NB4 (cell line): Measurements from ENCODE around the gene ACOX3.

Experiments used
- DNase-seq: peaks from one replicate; pipeline ENCODE4 v3.0.0; 2010; ENCODE audit warnings: low read depth
- H3K4me3 ChIP-seq: one replicate; pipeline ENCODE4 v1.5.1; 2011; ENCODE audit warnings: mild to moderate bottlenecking, low read depth, low read length, moderate library complexity
- CTCF ChIP-seq: IDR thresholded peaks from one replicate; pipeline ENCODE4 v1.5.1; 2012; ENCODE audit warnings: low read depth, low read length
- MAX ChIP-seq: IDR thresholded peaks from 2 replicates; pipeline ENCODE4 v1.6.1; 2011; ENCODE audit warnings: low read depth, low read length
- MYC ChIP-seq: IDR thresholded peaks from 2 replicates; pipeline ENCODE4 v1.6.1; 2011; ENCODE audit warnings: low read depth, low read length
- POLR2A ChIP-seq: IDR thresholded peaks from 2 replicates; pipeline ENCODE4 v1.6.1; 2011; ENCODE audit warnings: mild to moderate bottlenecking; ENCODE audit not compliant: insufficient read length; ENCODE audit errors: extremely low read depth

Gene ACOX3

GRCh38 chr4:8330821-8331574 lies 109.5 kb downstream of the ACOX3 start:
- TF ChIP-seq CTCF (no peak), MYC (no peak), POLR2A (no peak), MAX (no peak)
- no peak for DNase-seq
- no peak overlapping the region for H3K4me3 ChIP-seq

DNA sequence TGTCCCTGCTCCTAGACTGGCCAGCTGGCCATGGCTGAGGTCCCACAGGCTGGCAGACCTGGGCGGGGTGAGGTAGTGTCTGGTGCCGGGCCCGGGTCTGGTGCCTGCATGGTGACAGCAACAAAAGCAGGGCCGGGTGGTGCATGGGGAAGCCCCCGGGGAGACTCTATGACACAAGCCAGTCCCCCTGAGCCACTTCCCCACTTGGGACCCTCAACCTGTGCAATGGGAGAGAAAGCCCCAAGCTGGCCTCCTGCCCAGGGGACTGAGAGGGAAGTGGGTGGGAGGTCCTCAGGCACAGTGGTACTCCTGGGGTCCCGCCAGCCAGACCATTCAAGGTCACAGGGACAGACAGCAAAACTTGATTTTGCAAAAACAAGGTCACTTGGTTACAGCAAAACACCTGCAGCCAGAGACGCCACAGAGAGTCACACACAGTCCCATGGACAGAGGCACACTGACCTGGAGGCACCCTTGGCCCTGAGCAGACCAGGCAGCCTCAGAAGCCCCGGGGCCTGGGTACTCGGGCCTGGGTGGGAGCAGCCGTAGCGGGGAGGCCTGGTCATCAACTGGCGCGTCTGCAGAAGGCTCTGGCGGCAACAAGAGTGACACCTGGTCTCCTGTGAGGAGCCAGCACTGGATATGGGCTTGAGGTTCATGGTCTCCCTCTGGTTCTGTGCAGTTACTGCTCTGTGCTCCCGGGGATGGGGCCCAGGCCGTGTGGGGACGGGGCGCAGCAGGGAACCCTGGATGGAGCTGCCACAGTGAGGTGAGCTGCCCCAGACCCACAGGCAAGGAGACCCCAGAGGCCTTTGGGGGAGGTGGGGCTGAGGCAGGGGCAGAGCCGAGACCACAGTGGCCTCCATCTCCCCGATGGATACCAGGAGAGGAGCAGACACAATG lies 110.4 kb downstream of the ACOX3 start:
- H3K4me3 ChIP-seq = no peak overlapping the region
- TF ChIP-seq MYC (no peak), MAX (no peak), POLR2A (no peak), CTCF (no peak)
- no peak for DNase-seq

- TF ChIP-seq CTCF (no peak), POLR2A (no peak), MYC (no peak), MAX (no peak)
- H3K4me3 ChIP-seq = no peak overlapping the region
- no peak for DNase-seq
These were observed 111.0 kb downstream of the ACOX3 start for GRCh38 chr4:8329560-8329858.

DNA sequence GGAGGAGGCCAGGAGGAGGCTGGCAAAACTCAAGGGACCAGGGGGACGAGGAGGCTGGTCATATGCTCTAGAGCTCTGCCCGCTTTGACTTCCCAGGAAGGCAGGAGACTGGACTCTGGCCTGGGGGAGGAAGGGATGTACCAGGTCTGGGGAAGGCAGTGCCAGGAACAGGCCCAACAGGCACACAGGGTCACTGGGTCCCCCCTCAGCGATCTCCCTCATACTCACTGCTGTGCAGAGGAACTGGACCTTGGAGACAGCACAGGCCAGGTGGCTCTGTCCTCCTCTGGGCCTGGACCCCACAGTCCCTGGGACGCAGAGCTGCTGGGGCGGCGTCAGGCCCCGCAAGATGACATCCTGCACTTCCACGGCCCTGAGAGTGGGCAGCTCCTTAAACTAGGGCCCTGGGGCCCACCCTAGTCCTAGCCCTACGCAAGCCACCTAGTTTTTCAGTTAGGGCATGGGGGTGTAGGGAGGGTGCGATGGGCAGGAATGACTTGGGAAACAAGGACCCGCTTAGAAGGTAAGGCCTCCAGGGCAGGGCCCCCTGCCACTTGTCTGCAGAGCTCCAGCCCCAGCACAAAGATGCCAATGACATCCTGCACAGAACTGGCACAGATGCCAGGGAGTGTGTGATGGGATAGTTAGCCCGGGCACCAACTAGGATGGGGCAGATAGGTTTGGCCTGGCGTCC lies 111.5 kb downstream of the ACOX3 start:
- DNase-seq = no peak
- TF ChIP-seq MAX = no peak
- TF ChIP-seq POLR2A = no peak
- TF ChIP-seq CTCF = no peak
- TF ChIP-seq MYC = no peak
- no peak overlapping the region for H3K4me3 ChIP-seq

DNA sequence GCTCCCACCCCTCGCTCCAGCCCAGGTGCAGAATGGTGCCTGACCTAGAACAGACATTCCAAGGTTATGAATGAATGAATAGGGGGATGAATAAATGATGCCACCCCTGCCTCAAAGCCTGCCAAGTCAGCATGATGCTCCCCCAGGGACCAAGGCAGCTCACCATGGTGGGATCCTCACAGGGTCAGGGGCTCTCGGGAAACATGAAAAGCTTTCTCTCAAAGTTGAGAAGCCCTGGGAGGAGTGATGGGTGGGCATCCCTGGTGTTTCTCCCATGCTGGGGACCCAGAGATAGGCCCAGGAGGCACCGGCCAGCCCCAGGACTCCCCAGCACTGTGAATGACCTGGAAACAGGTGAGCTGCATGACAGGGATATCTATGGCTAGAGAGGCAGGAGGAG lies 112.1 kb downstream of the ACOX3 start:
- TF ChIP-seq MYC = no peak
- no peak for TF ChIP-seq CTCF
- no peak for TF ChIP-seq MAX
- TF ChIP-seq POLR2A = no peak
- DNase-seq = no peak
- H3K4me3 ChIP-seq = no peak overlapping the region
